Measurements from ENCODE around the gene CD19.

DNA sequence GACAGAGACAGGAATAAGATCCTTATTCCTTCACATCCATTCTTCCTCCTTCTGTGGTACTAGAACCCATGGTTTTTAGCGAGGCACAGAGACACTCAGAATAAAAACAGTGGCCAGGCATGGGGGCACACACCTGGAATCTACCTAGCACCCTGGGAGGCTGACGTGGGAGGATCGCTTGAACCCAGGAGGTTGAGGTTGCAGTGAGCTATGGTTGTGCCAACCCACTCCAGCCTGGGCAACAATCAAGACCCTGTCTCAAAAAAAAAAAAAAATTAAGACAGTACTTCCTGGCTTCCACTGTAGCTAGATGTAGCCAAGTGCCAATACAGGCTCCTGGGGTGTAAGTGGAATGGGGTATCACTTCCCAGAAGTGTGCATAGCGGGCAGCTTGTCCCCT, 35.4 kb downstream of the CD19 start:
- TF ChIP-seq CTCF (IDR thresholded peaks at IDR 0.05; ENCODE audit: poor library complexity, severe bottlenecking) = no peak
- TF ChIP-seq POLR2AphosphoS5 (IDR thresholded peaks at IDR 0.05) = no peak
- no peak for TF ChIP-seq RAD21 (conservative IDR thresholded peaks at IDR 0.05)
- TF ChIP-seq EZH2 (IDR thresholded peaks at IDR 0.05; ENCODE audit: borderline replicate concordance, insufficient read depth, low read length, poor library complexity, severe bottlenecking) = no peak
- TF ChIP-seq, protein P1, sequence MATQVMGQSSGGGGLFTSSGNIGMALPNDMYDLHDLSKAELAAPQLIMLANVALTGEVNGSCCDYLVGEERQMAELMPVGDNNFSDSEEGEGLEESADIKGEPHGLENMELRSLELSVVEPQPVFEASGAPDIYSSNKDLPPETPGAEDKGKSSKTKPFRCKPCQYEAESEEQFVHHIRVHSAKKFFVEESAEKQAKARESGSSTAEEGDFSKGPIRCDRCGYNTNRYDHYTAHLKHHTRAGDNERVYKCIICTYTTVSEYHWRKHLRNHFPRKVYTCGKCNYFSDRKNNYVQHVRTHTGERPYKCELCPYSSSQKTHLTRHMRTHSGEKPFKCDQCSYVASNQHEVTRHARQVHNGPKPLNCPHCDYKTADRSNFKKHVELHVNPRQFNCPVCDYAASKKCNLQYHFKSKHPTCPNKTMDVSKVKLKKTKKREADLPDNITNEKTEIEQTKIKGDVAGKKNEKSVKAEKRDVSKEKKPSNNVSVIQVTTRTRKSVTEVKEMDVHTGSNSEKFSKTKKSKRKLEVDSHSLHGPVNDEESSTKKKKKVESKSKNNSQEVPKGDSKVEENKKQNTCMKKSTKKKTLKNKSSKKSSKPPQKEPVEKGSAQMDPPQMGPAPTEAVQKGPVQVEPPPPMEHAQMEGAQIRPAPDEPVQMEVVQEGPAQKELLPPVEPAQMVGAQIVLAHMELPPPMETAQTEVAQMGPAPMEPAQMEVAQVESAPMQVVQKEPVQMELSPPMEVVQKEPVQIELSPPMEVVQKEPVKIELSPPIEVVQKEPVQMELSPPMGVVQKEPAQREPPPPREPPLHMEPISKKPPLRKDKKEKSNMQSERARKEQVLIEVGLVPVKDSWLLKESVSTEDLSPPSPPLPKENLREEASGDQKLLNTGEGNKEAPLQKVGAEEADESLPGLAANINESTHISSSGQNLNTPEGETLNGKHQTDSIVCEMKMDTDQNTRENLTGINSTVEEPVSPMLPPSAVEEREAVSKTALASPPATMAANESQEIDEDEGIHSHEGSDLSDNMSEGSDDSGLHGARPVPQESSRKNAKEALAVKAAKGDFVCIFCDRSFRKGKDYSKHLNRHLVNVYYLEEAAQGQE (IDR thresholded peaks at IDR 0.05; ENCODE audit: borderline replicate concordance) = no peak
- no peak for TF ChIP-seq MXI1 (conservative IDR thresholded peaks at IDR 0.05; ENCODE audit: poor library complexity, severe bottlenecking)
- TF ChIP-seq TAF1 (IDR thresholded peaks at IDR 0.05; ENCODE audit: low read depth) = no peak

All from neural cell (in vitro differentiated cells).